Melanocyte of skin (primary cell): ENCODE results near the gene TRPC6. TPM values are rescaled to one million over a fixed set of nuclear protein-coding genes. Genes with fewer than 3 reads are reported as not detected.

Experiments
- small RNA-seq, 2 donors: library from RNA; depleted of rRNA; stranded (forward); fragments of <200 nt; gene quantifications; one replicate each; pipeline ENCODE3, GENCODE V24; 2012
- total RNA-seq, 2 donors: library from RNA; depleted of rRNA; stranded (reverse); fragments of >200 nt; gene quantifications; 2 replicates each; pipeline ENCODE4 v1.2.3, GENCODE V29; 2012

TRPC6 gene
- under 1 TPM in 1 of 2 donors, not detected in 1; under 0.01 TPM for total RNA-seq

DNA sequence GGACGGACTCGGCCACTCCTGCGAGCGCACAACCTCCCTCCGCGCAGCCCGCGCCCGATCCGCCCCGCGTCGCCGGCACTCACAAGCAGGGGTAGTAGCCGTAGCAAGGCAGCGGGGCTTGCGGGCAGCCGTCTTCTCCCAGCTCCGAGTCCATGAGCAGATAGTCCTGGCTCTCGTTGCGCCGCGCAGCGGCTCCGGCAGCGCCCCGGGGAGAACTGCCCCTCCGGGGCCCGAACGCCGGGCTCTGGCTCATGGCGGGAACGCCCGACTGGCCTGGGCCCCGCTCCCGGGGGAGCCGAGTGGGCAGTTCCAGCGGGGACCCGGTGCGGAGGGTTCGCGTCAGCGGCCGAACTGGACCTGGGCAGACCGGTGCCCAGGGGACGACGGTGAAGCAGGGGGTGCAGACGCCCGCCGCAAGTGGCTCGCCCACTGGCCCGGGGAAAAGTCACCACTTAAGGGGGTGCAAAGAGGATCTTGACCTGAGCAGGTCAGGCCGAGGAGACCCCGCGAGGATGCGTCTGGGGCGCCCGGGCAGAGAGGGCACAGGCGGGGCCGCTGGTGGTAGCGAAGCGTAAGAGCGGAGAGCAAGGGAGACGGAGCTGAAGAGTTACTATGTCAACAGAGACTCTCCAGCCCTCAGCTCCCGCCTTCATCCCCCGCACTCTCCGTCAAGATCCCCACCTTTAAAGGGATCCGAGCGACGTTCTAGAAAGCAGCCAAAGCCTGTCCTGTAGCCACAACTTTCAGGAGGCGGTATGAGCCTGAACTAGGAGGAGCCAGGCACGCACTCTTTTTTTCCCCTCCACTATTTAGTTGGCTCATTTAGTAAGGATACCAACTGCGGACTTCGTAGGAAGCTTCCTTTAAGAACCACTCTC is at the start of gene TRPC6:
Gene TRPC6, minus strand, starts transcription at position 757 of the 878 bp plus-strand sequence. Its CDS starts 504 bp downstream, at position 253.

Small RNA genes lying within 50 kb of the gene (small RNA-seq; reads per million reads assigned to genes)
- gene MIR3920, result 0 reads per million in 2 donors
